Activated CD8-positive, alpha-beta T cell treated with anti-CD3 and anti-CD28 coated beads, Interleukin-2, amount 10 ng/mL, durations not matched to agents 7 days and 5 days (primary cell): ENCODE measurements around the gene ANKRD37. TPM values are rescaled to one million over a fixed set of nuclear protein-coding genes. Genes with fewer than 3 reads are reported as not detected.

Experiments used
- ATAC-seq: fragments of 150-1000 bp; cut with Tn5 transposase; one replicate; pipeline ENCODE4 v1.10.0; 2021; ENCODE audit warnings: moderate library complexity
- CTCF ChIA-PET: fragments of 350-600 bp; sonication (Branson Sonifier 250); formaldehyde crosslinking; loops from one replicate; lab custom pipeline; 2021; ENCODE audit warnings: antibody characterized with exemption; lab: Charles Lee
- POLR2A ChIA-PET: fragments of 350-600 bp; sonication (Branson Sonifier 250); formaldehyde crosslinking; loops from one replicate; lab custom pipeline; 2021; ENCODE audit warnings: antibody characterized with exemption; lab: Charles Lee
- DNase-seq: peaks from one replicate; pipeline ENCODE4 v3.0.0-alpha.2; 2020
- H3K27ac Mint-ChIP-seq: one replicate; pipeline ENCODE4 v1.8.0; 2021; ENCODE audit warnings: mild to moderate bottlenecking, mixed read lengths
- H3K27me3 Mint-ChIP-seq: one replicate; pipeline ENCODE4 v1.8.0; 2021; ENCODE audit warnings: low read depth, mixed read lengths
- H3K36me3 Mint-ChIP-seq: one replicate; pipeline ENCODE4 v1.8.0; 2021; ENCODE audit warnings: low read depth, mixed read lengths
- H3K4me1 Mint-ChIP-seq: one replicate; pipeline ENCODE4 v1.8.0; 2021; ENCODE audit warnings: low read depth, mixed read lengths
- H3K4me3 Mint-ChIP-seq: one replicate; pipeline ENCODE4 v1.8.0; 2021; ENCODE audit warnings: mild to moderate bottlenecking, mixed read lengths
- H3K9me3 Mint-ChIP-seq: one replicate; pipeline ENCODE4 v1.8.0; 2022; ENCODE audit warnings: mixed read lengths; ENCODE audit not compliant: insufficient read depth
- total RNA-seq, 2 experiments: library from RNA; stranded (reverse); gene quantifications; one replicate each; pipeline ENCODE4 v1.2.3, GENCODE V29; 2021

Gene ANKRD37
- total RNA-seq, result 10 to 100 TPM; 15.6 to 18.3 TPM

- Mint-ChIP-seq H3K36me3 (peaks cover 43% of the 10 kb centered on the region), H3K4me3 (peak within 1 kb of the TSS; percentile 86), H3K27me3 (no peaks in the 10 kb centered on the region), H3K27ac (peak within 1 kb of the TSS; percentile 98), H3K4me1 (peaks cover 44% of the 10 kb centered on the region), H3K9me3 (no peaks in the 10 kb centered on the region)
- no peak for DNase-seq
- ChIA-PET POLR2A (interaction anchor here (1.0 to 2.6 kb wide), 5 partner anchors 7 to 187 kb away, joined by 3 to 18 read pairs (median 7); partner anchors contain the start of genes SNX25 and UFSP2), CTCF (interaction anchor here (1.1 to 2.3 kb wide), 4 partner anchors 8 to 201 kb away, joined by 3 to 6 read pairs (median 4); partner anchors contain the start of gene UFSP2)
- no peak for ATAC-seq
Measured at GRCh38 chr4:185396724-185397385, at the start of gene ANKRD37. TSS of gene ANKRD37 (plus strand) at chr4:185396841. CDS start at chr4:185396924, 83 bp downstream.

- H3K4me3 Mint-ChIP-seq, result no peak overlapping the region
- no peak overlapping the region for H3K27ac Mint-ChIP-seq
- CTCF ChIA-PET, result no interaction called here
- H3K36me3 Mint-ChIP-seq, result peaks cover 42% of the 10 kb centered on the region
- peaks cover 28% of the 10 kb centered on the region for H3K4me1 Mint-ChIP-seq
- POLR2A ChIA-PET, result no interaction called here
- DNase-seq, result no peak
- no peaks in the 10 kb centered on the region for H3K9me3 Mint-ChIP-seq
- no peaks in the 10 kb centered on the region for H3K27me3 Mint-ChIP-seq
- ATAC-seq, result no peak
Measured at GRCh38 chr4:185346975-185347601, 49.6 kb upstream of the ANKRD37 start.

- Mint-ChIP-seq H3K9me3 (no peaks in the 10 kb centered on the region), H3K36me3 (peaks cover 37% of the 10 kb centered on the region), H3K4me1 (peaks cover 10% of the 10 kb centered on the region), H3K27me3 (no peaks in the 10 kb centered on the region), H3K27ac (no peak overlapping the region), H3K4me3 (no peak overlapping the region)
- DNase-seq (no peak), ATAC-seq (no peak)
- CTCF ChIA-PET, result interaction anchor here (1.2 kb wide), 1 partner anchor 217 kb away, joined by 3 read pairs; no protein-coding TSS in a partner anchor
- POLR2A ChIA-PET, result no interaction called here
Measured at GRCh38 chr4:185351691-185352090, 45.0 kb upstream of the ANKRD37 start.

- CTCF ChIA-PET, result interaction anchor here (1.1 kb wide), 1 partner anchor 10 kb away, joined by 3 read pairs; no protein-coding TSS in a partner anchor
- no peak for ATAC-seq
- no peak overlapping the region for H3K27ac Mint-ChIP-seq
Measured at GRCh38 chr4:185352202-185352601, 44.4 kb upstream of the ANKRD37 start.

GRCh38 chr4:185352741-185353140 lies 43.9 kb upstream of the ANKRD37 start:
- peaks cover 33% of the 10 kb centered on the region for H3K36me3 Mint-ChIP-seq
- CTCF ChIA-PET, result interaction anchor here (1.1 kb wide), 1 partner anchor 10 kb away, joined by 3 read pairs; no protein-coding TSS in a partner anchor
- DNase-seq, result no peak

More at GRCh38 chr4:185352202-185352601, 44.4 kb upstream of the ANKRD37 start:
- Mint-ChIP-seq H3K4me1 (peaks cover 10% of the 10 kb centered on the region), H3K9me3 (no peaks in the 10 kb centered on the region), H3K36me3 (peaks cover 32% of the 10 kb centered on the region), H3K4me3 (no peak overlapping the region), H3K27me3 (no peaks in the 10 kb centered on the region)
- no peak for DNase-seq
- POLR2A ChIA-PET, result no interaction called here

GRCh38 chr4:185357211-185357610 lies 39.4 kb upstream of the ANKRD37 start:
- POLR2A ChIA-PET, result no interaction called here

More at GRCh38 chr4:185352741-185353140, 43.9 kb upstream of the ANKRD37 start:
- Mint-ChIP-seq H3K27me3 (no peaks in the 10 kb centered on the region), H3K27ac (no peak overlapping the region), H3K4me1 (peaks cover 10% of the 10 kb centered on the region), H3K9me3 (no peaks in the 10 kb centered on the region), H3K4me3 (no peak overlapping the region)
- no peak for ATAC-seq
- POLR2A ChIA-PET, result no interaction called here

GRCh38 chr4:185357733-185358440 lies 38.8 kb upstream of the ANKRD37 start:
- Mint-ChIP-seq H3K4me1 (no peaks in the 10 kb centered on the region), H3K27me3 (no peaks in the 10 kb centered on the region), H3K27ac (no peak overlapping the region), H3K4me3 (no peak overlapping the region), H3K36me3 (peaks cover 15% of the 10 kb centered on the region), H3K9me3 (no peaks in the 10 kb centered on the region)
- ATAC-seq (no peak), DNase-seq (no peak)
- POLR2A ChIA-PET, result no interaction called here
- CTCF ChIA-PET, result interaction anchor here (0.6 kb wide), 1 partner anchor 35 kb away, joined by 4 read pairs; no protein-coding TSS in a partner anchor

More at GRCh38 chr4:185357211-185357610, 39.4 kb upstream of the ANKRD37 start:
- H3K4me1 Mint-ChIP-seq, result no peaks in the 10 kb centered on the region
- H3K9me3 Mint-ChIP-seq, result no peaks in the 10 kb centered on the region
- no peak overlapping the region for H3K27ac Mint-ChIP-seq
- CTCF ChIA-PET, result interaction anchor here (0.6 kb wide), 1 partner anchor 34 kb away, joined by 4 read pairs; no protein-coding TSS in a partner anchor
- H3K36me3 Mint-ChIP-seq, result peaks cover 15% of the 10 kb centered on the region
- no peak overlapping the region for H3K4me3 Mint-ChIP-seq
- DNase-seq, result no peak
- H3K27me3 Mint-ChIP-seq, result no peaks in the 10 kb centered on the region
- no peak for ATAC-seq

GRCh38 chr4:185358514-185358913 lies 38.1 kb upstream of the ANKRD37 start:
- no peak for ATAC-seq
- CTCF ChIA-PET, result no interaction called here
- DNase-seq, result no peak
- Mint-ChIP-seq H3K27ac (no peak overlapping the region), H3K4me3 (no peak overlapping the region), H3K27me3 (no peaks in the 10 kb centered on the region), H3K36me3 (peaks cover 11% of the 10 kb centered on the region), H3K9me3 (no peaks in the 10 kb centered on the region), H3K4me1 (no peaks in the 10 kb centered on the region)
- POLR2A ChIA-PET, result no interaction called here

GRCh38 chr4:185358959-185359358 lies 37.7 kb upstream of the ANKRD37 start:
- no peak overlapping the region for H3K27ac Mint-ChIP-seq
- ChIA-PET POLR2A (no interaction called here), CTCF (no interaction called here)
- H3K27me3 Mint-ChIP-seq, result no peaks in the 10 kb centered on the region
- ATAC-seq (no peak), DNase-seq (no peak)
- H3K4me1 Mint-ChIP-seq, result no peaks in the 10 kb centered on the region
- no peak overlapping the region for H3K4me3 Mint-ChIP-seq
- no peaks in the 10 kb centered on the region for H3K9me3 Mint-ChIP-seq
- H3K36me3 Mint-ChIP-seq, result peaks cover 11% of the 10 kb centered on the region

- Mint-ChIP-seq H3K27me3 (no peaks in the 10 kb centered on the region), H3K9me3 (no peaks in the 10 kb centered on the region), H3K36me3 (peaks cover 8% of the 10 kb centered on the region), H3K4me3 (no peak overlapping the region), H3K27ac (no peak overlapping the region), H3K4me1 (no peaks in the 10 kb centered on the region)
- no peak for ATAC-seq
- no peak for DNase-seq
- POLR2A ChIA-PET, result no interaction called here
- CTCF ChIA-PET, result no interaction called here
Measured at GRCh38 chr4:185359767-185360446, 36.7 kb upstream of the ANKRD37 start.

- Mint-ChIP-seq H3K4me3 (no peak overlapping the region), H3K9me3 (no peaks in the 10 kb centered on the region), H3K36me3 (peaks cover 8% of the 10 kb centered on the region), H3K27me3 (no peaks in the 10 kb centered on the region), H3K27ac (no peak overlapping the region), H3K4me1 (no peaks in the 10 kb centered on the region)
- ATAC-seq, result no peak
- DNase-seq, result no peak
- ChIA-PET POLR2A (no interaction called here), CTCF (interaction anchor here (1.3 kb wide), 1 partner anchor 9 kb away, joined by 3 read pairs; no protein-coding TSS in a partner anchor)
Measured at GRCh38 chr4:185361872-185362271, 34.8 kb upstream of the ANKRD37 start.
